ENCODE results near the gene SMIM10L2A. TPM values are rescaled to one million over a fixed set of nuclear protein-coding genes. Genes with fewer than 3 reads are reported as not detected.

Gene SMIM10L2A
- total and polyA plus RNA-seq, 2 of the 4 experiments (the other 2 are of a cell fraction): under 0.01 to 0.10 TPM

DNA sequence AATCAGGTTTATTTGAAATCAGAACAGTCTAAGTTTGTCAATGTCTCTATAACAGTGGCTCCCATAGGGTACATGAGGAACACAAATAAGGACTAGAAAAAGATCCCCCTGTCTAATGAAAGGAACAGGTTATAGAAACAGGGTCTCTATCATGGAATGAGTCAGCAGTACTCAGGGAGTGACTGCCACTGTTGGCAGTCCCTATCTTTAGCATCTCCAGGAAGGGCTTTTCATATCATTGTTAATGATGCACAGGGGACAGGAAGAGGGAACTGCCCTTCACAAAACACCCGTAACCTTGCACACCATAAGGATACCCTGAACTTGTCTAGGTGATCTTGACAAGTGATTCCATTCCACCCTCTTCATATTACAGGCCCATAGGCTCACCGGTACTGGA, 38.5 kb upstream of the SMIM10L2A start:
- H2BK15ac ChIP-seq (ENCODE audit: low read depth, low read length): no peak overlapping the region
- dilution Hi-C loops (cut with HindIII; ENCODE audit: low sequenced_read_pairs, unreplicated experiment): no loop called here
- WGBS, 2 experiments (ENCODE audit: extremely low coverage in 2 of 2, insufficient read length in 1 of 2): no CpG with 5 or more reads among the region's 2 CpGs

More for the DNA sequence above, 38.5 kb upstream of the SMIM10L2A start:
- Histone ChIP-seq H3K9me3 (ENCODE audit: control insufficient read depth, insufficient read depth, low read length) (no peaks in the 10 kb centered on the region), H3K9me1 (ENCODE audit: insufficient read depth, low read length) (no peaks in the 10 kb centered on the region), H3K27ac (ENCODE audit: insufficient read depth, low read length) (no peak overlapping the region), H2BK120ac (ENCODE audit: low read depth, low read length) (no peak overlapping the region), H4K5ac (ENCODE audit: low read depth, low read length) (no peak overlapping the region), H4K20me1 (ENCODE audit: insufficient read depth, low read length) (no peaks in the 10 kb centered on the region), H2BK5ac (ENCODE audit: low read depth, low read length, poor library complexity, severe bottlenecking) (no peak overlapping the region), H4K8ac (ENCODE audit: low read depth in 2 of 2, low read length in 2 of 2) (no peak overlapping the region), H3K14ac (replicated peaks; ENCODE audit: low read depth, low read length) (no peak overlapping the region), H4K91ac (ENCODE audit: insufficient read depth, low read depth, low read length) (no peak overlapping the region), H2AFZ (replicated peaks; ENCODE audit: low read length, poor library complexity) (no peak overlapping the region), H3K56ac (ENCODE audit: extremely low read depth, insufficient read depth, low read length) (no peak overlapping the region), H3K4me1 (ENCODE audit: control insufficient read depth, insufficient read depth, low read length) (no peaks in the 10 kb centered on the region), H3K4ac (ENCODE audit: low read depth, low read length) (no peak overlapping the region), H3K4me2 (ENCODE audit: low read depth, low read length) (no peak overlapping the region), H3K4me3 (ENCODE audit: insufficient read depth, low read depth, low read length) (no peak overlapping the region), H2BK20ac (ENCODE audit: low read depth, low read length) (no peak overlapping the region), H3K36me3 (ENCODE audit: control insufficient read depth, insufficient read depth, low read length) (no peaks in the 10 kb centered on the region), H3K79me1 (ENCODE audit: low read depth in 1 of 2, low read length in 2 of 2) (no peaks in the 10 kb centered on the region), H2AK5ac (ENCODE audit: low read depth, low read length) (no peak overlapping the region), H3K18ac (ENCODE audit: low read depth, low read length) (no peak overlapping the region), H3K27me3 (ENCODE audit: control insufficient read depth, insufficient read depth, low read length) (peaks cover 4% of the 10 kb centered on the region; the same call in 1 of the 2 replicates), H2AK9ac (replicated peaks; ENCODE audit: low read depth, low read length, poor library complexity) (no peak overlapping the region), H3K9ac (ENCODE audit: low read depth, low read length) (no peak overlapping the region), H3K23ac (ENCODE audit: low read depth, low read length) (no peak overlapping the region)
- ChIA-PET POLR2A (ENCODE audit: unreplicated experiment) (no interaction called here), CTCF (no interaction called here)
- BruUV-seq (replicated peaks): no TSS peak
- no peak for DNase-seq
- no peak for ATAC-seq (ENCODE audit: low read depth)
- TF ChIP-seq NFE2L2 (IDR thresholded peaks at IDR 0.05; ENCODE audit: low read depth, low read length) (no peak), RCOR1 (IDR thresholded peaks at IDR 0.05; ENCODE audit: insufficient replicate concordance, low read length) (no peak)
- intact Hi-C loops (cut with micrococcal nuclease) (no loop called here), in situ Hi-C loops (cut with MboI; ENCODE audit: low sequenced_read_pairs) (no loop called here)
